PC-9 (cell line): Measurements from ENCODE around the gene DUSP19. TPM values are rescaled to one million over a fixed set of nuclear protein-coding genes. Genes with fewer than 3 reads are reported as not detected.

Source experiments
- BruUV-seq: library from RNA; stranded (reverse); fragments of 400-500 nt; replicated peaks from 2 replicates; lab custom pipeline; 2021; lab: Mats Ljungman, UMichigan
- CTCF ChIA-PET: fragments of 300-600 bp; sonication (Branson Sonifier 250); formaldehyde crosslinking; loops from one replicate; lab custom pipeline; 2022; ENCODE audit warnings: antibody characterized with exemption; lab: Charles Lee
- POLR2A ChIA-PET: fragments of 300-600 bp; sonication (Branson Sonifier 250); formaldehyde crosslinking; loops from one replicate; lab custom pipeline; 2022; ENCODE audit warnings: antibody characterized with exemption; ENCODE audit not compliant: unreplicated experiment; lab: Charles Lee
- DNase-seq, 2 experiments: peaks; one replicate each; pipeline versions ENCODE4 v3.0.0 to v3.0.0-alpha.2; 2015 to 2022; ENCODE audit warnings: mixed read lengths in 1 of 2
- H2AFZ ChIP-seq: fragments of 200-600 bp; sonication (generic); 2 replicates; pipeline ENCODE4 v1.8.1; 2017; ENCODE audit warnings: antibody characterized with exemption
- H3F3A ChIP-seq: fragments of 200-600 bp; sonication (generic); 2 replicates; pipeline ENCODE4 v1.8.1; 2017; ENCODE audit warnings: antibody characterized with exemption, mild to moderate bottlenecking, low read depth; ENCODE audit not compliant: insufficient read depth
- H3K27ac ChIP-seq: fragments of 200-600 bp; sonication (generic); 2 replicates; pipeline ENCODE4 v1.6.1; 2016; ENCODE audit warnings: mixed run types
- H3K27me3 ChIP-seq: fragments of 200-600 bp; sonication (generic); 2 replicates; pipeline ENCODE4 v1.6.1; 2016; ENCODE audit warnings: low read depth, mixed run types; ENCODE audit not compliant: insufficient read depth
- H3K36me3 ChIP-seq: fragments of 200-600 bp; sonication (generic); 2 replicates; pipeline ENCODE4 v1.6.1; 2016; ENCODE audit warnings: low read depth, mixed run types
- H3K4me1 ChIP-seq: fragments of 200-600 bp; sonication (generic); replicated peaks from 2 replicates; pipeline ENCODE4 v1.6.1; 2016; ENCODE audit warnings: mixed run types; ENCODE audit not compliant: insufficient read depth
- H3K4me2 ChIP-seq: fragments of 200-600 bp; sonication (generic); 2 replicates; pipeline ENCODE4 v1.6.1; 2017; ENCODE audit warnings: mixed run types
- H3K4me3 ChIP-seq: fragments of 200-600 bp; sonication (generic); 2 replicates; pipeline ENCODE4 v1.6.1; 2016; ENCODE audit warnings: mixed run types
- H3K79me2 ChIP-seq: fragments of 200-600 bp; sonication (generic); 2 replicates; pipeline ENCODE4 v1.6.1; 2017; ENCODE audit warnings: low read depth, mixed run types
- H3K9me2 ChIP-seq: fragments of 200-600 bp; sonication (generic); 2 replicates; pipeline ENCODE4 v1.8.1; 2017; ENCODE audit warnings: mild to moderate bottlenecking; ENCODE audit not compliant: insufficient read depth
- H3K9me3 ChIP-seq: fragments of 200-600 bp; sonication (generic); 2 replicates; pipeline ENCODE4 v1.8.1; 2016; ENCODE audit warnings: low read depth; ENCODE audit not compliant: insufficient read depth
- H4K20me1 ChIP-seq: fragments of 200-600 bp; sonication (generic); 2 replicates; pipeline ENCODE4 v1.8.1; 2017; ENCODE audit not compliant: insufficient read depth
- EZH2 ChIP-seq: fragments of 200-600 bp; sonication (generic); IDR thresholded peaks from 2 replicates; pipeline ENCODE4 v1.8.0; 2017; ENCODE audit warnings: antibody characterized with exemption, low read depth
- intact Hi-C: fragments of 100-400 bp; cut with micrococcal nuclease; formaldehyde crosslinking; loops from one replicate; pipeline ENCODE4 v1.10.0; 2022; ENCODE audit not compliant: unreplicated experiment
- total RNA-seq: library from RNA; stranded (reverse); gene quantifications from 2 replicates; pipeline ENCODE4 v1.2.3, GENCODE V29; 2021
- TF ChIP-seq, protein P1 (sequence below): fragments of 200-600 bp; sonication (generic); conservative IDR thresholded peaks from 2 replicates; pipeline ENCODE4 v1.6.1; 2017; ENCODE audit warnings: mixed run types, antibody characterized with exemption, mild to moderate bottlenecking, moderate library complexity

DUSP19 gene
- total RNA-seq, 1 experiment from 2014 or later, result 8.6 TPM

DNA sequence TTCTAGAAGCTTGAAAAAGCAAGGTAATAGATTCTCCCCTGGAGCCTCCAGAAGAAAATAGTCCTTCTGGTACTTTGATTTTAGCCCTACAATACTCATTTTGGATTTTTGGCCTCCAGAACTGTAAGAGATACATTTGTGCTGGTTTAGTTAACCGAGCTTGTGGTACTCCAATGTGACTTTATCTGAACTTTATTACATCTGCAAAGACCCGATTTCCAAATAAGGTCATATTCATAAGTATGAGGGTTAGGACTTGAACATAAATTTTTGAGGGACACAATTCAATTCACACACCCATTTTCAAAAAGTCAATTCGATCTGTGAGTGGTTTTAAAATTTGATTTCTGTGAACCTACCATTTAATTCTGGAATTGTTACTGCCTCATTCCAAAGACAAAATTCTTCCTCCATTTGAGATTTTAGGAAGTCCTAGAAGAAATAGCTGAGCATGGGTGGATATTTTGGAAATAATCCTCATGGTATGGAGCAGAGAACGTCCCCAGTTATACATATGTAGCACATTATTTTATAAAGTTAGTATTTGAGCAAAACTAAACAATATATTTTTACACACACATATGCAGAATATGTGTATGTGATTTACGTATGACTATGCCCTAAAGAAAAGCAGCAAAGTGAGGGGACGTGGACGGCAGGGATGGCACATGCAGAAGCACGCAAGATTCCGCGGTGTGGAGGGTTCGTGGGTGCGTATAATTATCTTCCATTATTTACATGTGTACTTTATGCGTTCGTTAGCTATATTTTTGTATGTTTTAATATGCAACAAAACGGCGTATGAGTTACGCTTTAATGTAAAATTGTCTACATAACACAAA, 44.8 kb downstream of the DUSP19 start:
- Histone ChIP-seq H4K20me1 (peaks cover 13% of the 10 kb centered on the region; the same call in 1 of the 2 replicates), H3K27me3 (no peaks in the 10 kb centered on the region), H3K36me3 (no peaks in the 10 kb centered on the region), H3K4me1 (peaks cover 30% of the 10 kb centered on the region), H2AFZ (peak overlapping the region; percentile 92), H3K4me3 (peak overlapping the region; percentile 62), H3F3A (peaks cover 14% of the 10 kb centered on the region), H3K27ac (peak overlapping the region; percentile 82), H3K9me3 (no peaks in the 10 kb centered on the region), H3K79me2 (peaks cover 36% of the 10 kb centered on the region), H3K4me2 (peak overlapping the region; percentile 86), H3K9me2 (no peaks in the 10 kb centered on the region)
- TF ChIP-seq, protein P1, sequence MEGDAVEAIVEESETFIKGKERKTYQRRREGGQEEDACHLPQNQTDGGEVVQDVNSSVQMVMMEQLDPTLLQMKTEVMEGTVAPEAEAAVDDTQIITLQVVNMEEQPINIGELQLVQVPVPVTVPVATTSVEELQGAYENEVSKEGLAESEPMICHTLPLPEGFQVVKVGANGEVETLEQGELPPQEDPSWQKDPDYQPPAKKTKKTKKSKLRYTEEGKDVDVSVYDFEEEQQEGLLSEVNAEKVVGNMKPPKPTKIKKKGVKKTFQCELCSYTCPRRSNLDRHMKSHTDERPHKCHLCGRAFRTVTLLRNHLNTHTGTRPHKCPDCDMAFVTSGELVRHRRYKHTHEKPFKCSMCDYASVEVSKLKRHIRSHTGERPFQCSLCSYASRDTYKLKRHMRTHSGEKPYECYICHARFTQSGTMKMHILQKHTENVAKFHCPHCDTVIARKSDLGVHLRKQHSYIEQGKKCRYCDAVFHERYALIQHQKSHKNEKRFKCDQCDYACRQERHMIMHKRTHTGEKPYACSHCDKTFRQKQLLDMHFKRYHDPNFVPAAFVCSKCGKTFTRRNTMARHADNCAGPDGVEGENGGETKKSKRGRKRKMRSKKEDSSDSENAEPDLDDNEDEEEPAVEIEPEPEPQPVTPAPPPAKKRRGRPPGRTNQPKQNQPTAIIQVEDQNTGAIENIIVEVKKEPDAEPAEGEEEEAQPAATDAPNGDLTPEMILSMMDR, result no peak
- no peak for TF ChIP-seq EZH2
- intact Hi-C loops, result loop anchor here (10.0 kb wide), 1 partner anchor 209 kb away; no protein-coding TSS in a partner anchor
- ChIA-PET POLR2A (interaction anchor here (0.6 to 0.7 kb wide), 5 partner anchors 64 to 408 kb away, joined by 3 to 7 read pairs (median 4); no protein-coding TSS in a partner anchor), CTCF (no interaction called here)
- no peak for DNase-seq
- BruUV-seq, result no TSS peak

DNA sequence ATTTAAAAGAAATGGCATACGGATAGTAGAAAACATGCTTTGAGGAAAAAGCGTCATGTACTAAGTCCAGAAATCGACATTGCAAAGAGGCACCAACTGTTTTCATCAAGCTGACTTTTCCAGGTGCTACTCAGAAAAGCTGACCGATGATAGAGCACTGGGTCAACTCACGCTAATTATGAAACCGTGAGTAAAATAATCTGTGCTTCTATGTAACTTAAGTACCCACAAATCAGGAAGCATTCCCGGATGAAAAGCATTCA, 45.3 kb downstream of the DUSP19 start:
- Histone ChIP-seq H3K4me2 (peak overlapping the region; percentile 86), H3K27ac (peak overlapping the region; percentile 82), H3K79me2 (peaks cover 42% of the 10 kb centered on the region), H3K36me3 (peaks cover 4% of the 10 kb centered on the region; the same call in 1 of the 2 replicates), H3K4me3 (peak overlapping the region; percentile 62), H3K4me1 (peaks cover 30% of the 10 kb centered on the region), H3K9me2 (no peaks in the 10 kb centered on the region), H3K27me3 (no peaks in the 10 kb centered on the region), H3K9me3 (no peaks in the 10 kb centered on the region), H2AFZ (peak overlapping the region; percentile 92), H3F3A (peaks cover 14% of the 10 kb centered on the region), H4K20me1 (peaks cover 13% of the 10 kb centered on the region; the same call in 1 of the 2 replicates)
- no TSS peak for BruUV-seq
- DNase-seq, result no peak
- POLR2A ChIA-PET, result interaction anchor here (0.6 to 0.7 kb wide), 2 partner anchors 172 to 194 kb away, joined by 3 to 5 read pairs; no protein-coding TSS in a partner anchor
- CTCF ChIA-PET, result no interaction called here
- TF ChIP-seq, protein P1, result no peak
- no peak for TF ChIP-seq EZH2
- intact Hi-C loops, result loop anchor here (1.0 to 10.0 kb wide), 3 partner anchors 46 to 209 kb away; partner anchors contain the start of genes DUSP19 and NCKAP1

DNA sequence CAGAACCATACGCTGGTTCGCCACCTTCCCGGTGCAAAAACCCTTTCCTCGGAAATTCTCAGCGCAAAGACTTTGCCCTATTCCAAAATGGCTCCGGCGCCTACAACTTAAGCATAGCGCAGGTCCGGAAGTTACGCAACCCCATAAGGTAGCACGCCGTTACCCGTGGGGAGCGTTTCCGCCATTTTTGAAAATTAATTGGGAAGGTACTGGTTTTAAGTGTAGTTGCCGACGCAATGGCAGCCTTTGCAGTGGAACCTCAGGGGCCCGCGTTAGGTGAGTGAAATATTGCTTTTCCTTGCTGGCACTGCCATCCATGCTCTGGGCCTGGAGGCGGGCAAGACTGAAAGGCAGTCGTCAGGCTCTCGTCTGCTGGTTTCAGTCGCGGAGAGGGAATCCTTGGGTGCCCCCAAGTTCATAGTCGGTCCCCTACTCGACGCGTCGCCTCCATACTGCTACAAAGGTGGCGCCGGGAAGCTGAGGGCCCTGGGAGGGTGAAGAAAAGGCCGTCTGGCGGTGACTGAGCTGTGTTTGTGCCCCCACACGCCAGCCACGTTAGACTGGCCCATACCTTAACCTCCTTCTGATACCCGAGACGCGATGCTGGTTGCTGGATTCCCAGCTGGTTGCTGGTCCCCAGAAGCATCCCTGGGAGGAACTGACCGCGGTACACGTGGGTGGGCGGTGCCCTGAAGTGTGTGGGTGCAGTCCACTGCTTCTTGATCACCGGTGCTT, 45.8 kb downstream of the DUSP19 start, which contains the start of gene NUP35:
Gene NUP35 (plus strand): TSS at position 222 of the 735 bp plus-strand sequence. CDS start 15 bp downstream, at position 237.
- no peak for TF ChIP-seq EZH2
- TF ChIP-seq, protein P1, result no peak
- Histone ChIP-seq H3K4me1 (peaks cover 30% of the 10 kb centered on the region), H3K79me2 (peaks cover 47% of the 10 kb centered on the region), H3K9me3 (no peaks in the 10 kb centered on the region), H3K27ac (peak within 1 kb of the TSS; percentile 82), H2AFZ (peak within 1 kb of the TSS; percentile 92), H4K20me1 (peaks cover 13% of the 10 kb centered on the region; the same call in 1 of the 2 replicates), H3K4me2 (peak within 1 kb of the TSS; percentile 86), H3K36me3 (peaks cover 7% of the 10 kb centered on the region; the same call in 1 of the 2 replicates), H3K9me2 (no peaks in the 10 kb centered on the region), H3K4me3 (peak within 1 kb of the TSS; percentile 62), H3F3A (peaks cover 14% of the 10 kb centered on the region), H3K27me3 (no peaks in the 10 kb centered on the region)
- DNase-seq, result peak; percentile 94
- intact Hi-C loops, result loop anchor here (1.0 to 10.0 kb wide), 3 partner anchors 46 to 210 kb away; partner anchors contain the start of genes DUSP19 and NCKAP1
- CTCF ChIA-PET, result no interaction called here
- POLR2A ChIA-PET, result no interaction called here
- BruUV-seq, result TSS peak; percentile 85
